Measurements from ENCODE around the gene SHC3.

The SHC3 gene

DNA sequence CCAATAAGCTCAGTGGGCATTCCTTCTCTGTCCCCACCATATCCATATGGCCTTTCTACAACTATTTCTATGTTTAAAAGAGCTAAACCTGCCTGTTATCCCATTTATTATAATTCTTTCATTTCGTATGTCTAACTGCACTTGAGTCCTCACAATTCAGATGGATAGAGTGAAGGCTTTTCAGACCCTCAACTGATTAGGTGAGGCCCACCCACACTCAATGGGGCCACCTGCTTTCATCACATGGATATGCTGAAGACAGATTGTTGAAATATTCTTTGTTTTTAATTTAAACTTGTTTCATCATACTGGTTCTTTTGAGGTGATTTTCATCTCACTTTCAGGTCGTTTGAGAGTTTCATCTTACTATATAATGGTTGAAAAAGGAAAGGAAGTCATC lies 193.0 kb downstream of the SHC3 start:
- no peak for DNase-seq (ENCODE audit: low spot score)

DNA sequence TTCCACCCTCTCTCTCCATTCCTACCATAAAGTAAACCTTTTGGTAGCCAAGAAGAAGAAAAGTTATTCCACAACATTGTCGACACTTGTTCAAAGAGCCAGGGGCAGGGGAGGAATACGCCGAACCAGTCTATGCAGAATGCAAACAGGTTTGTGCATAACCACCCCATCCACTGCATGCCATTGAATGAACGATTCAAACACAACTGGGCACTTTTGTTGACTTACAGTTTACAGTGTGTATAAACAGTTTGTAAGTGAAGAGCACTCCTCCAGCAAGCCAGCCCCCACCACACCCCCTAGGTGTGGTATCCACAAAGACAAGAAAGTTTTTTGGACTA lies 194.1 kb downstream of the SHC3 start:
- no peak for DNase-seq (ENCODE audit: low spot score)

DNA sequence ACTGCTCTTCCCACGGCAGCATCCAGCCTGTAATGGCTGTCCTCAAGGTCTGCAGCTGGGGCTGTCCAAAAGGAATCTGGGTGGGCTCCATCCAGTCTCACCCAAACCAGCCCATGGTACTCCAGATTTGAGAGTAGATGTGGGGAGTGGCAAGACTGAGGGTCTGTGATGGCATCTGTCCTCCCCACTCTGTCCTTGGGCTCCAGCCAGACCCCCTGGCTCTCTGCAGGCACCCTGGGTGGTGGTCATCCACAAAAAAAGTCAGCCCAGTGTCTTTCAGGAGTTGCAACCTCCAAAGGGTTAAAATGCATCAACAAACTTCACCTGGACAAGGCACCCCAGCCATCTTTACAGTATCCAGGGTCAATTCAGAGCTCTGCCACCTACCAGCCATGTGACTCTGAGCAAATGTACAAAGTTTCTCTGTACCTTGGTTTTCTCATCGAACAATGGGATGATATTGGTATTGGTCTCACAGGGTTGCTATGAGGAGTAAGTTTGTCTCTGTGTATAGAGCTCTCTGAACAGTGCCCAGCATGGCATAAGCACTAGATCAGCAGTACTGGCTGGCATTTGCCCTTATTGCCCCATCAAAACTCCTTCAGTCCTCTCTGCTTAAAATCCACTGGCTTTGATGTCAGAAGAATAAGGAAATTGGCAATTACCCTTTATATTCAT lies 194.6 kb downstream of the SHC3 start:
- no peak for DNase-seq (ENCODE audit: low spot score)

DNA sequence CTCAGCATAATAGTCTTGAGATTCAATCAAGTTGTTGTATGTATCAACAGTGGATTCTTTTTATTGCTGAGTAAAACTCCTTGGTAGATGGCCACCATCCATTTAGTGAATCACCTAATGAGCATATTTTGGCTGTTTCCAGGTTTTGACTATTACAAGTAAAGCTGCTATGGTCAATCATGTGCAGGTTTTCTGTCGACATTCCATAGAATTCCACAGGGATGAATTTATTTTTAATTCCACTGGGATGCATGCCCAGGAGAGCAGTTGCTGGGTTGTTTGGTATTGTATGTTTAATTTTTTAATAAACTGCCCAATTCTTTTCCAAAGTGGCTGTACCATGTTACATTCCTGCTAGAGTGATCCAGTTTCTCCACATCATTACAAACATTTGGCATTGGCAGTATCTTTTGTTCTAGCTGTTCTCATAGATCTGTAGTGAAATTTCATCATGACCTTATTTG lies 197.8 kb downstream of the SHC3 start:
- peak; percentile 54 for DNase-seq (ENCODE audit: low spot score)

DNA sequence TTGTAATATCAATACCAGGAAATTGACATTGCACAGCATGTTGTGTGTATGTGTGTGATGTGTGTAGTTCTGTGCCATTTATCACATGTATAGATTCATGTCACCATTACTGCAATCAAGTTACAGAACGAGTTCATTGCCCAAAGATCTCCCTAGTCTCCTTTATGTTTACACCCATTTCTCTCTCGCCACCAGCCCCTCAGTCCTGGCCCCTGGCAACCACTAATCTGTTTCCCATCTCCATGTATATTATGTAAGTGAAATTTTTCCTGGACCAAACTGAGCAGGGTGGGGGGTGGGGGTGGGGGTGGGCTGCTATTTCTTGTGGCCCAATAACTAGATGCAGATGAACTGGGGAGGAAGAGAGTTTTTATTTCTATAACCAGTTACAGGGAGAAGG lies 198.8 kb downstream of the SHC3 start:
- DNase-seq (ENCODE audit: low spot score) = no peak

DNA sequence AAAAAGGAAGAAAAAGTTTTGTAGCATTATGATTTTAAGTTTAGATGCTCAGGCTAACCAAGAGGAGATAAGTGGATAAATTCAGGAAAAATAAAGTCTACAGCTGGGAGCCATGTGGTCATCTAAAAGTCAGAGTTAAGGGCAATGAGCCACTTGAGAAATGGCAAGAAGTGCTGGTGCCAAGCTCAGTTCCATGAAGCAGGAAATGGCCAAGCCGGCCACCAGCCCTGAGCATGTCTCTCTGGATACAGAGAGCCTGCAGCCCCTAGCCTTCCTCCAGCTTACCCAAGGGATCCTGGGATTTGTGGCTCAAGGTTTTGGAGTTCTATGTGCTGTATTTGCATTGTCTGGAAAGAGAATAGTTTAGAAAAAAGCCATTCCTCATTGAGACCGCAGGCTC lies 199.6 kb downstream of the SHC3 start:
- DNase-seq (ENCODE audit: low spot score) = no peak

DNA sequence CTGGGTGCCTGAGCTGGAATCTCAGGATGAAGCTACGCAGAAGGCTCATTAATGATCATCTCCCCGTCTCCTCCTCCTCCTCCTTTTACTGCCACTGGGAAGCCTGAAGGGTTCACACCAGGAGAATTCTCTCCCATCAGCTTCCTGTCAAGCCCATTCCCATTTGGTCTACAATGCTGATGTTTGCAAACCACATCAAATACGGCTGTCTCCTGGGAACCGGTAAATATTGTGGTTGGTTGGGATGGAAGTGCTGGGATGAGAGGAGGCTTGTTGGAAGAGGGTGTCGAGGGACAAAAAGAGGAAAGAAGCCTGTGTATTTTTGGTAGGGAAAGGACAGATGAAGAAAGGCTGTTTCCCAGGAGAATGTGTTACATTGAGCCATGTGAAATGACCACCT lies 200.6 kb downstream of the SHC3 start:
- no peak for DNase-seq (ENCODE audit: low spot score)

DNA sequence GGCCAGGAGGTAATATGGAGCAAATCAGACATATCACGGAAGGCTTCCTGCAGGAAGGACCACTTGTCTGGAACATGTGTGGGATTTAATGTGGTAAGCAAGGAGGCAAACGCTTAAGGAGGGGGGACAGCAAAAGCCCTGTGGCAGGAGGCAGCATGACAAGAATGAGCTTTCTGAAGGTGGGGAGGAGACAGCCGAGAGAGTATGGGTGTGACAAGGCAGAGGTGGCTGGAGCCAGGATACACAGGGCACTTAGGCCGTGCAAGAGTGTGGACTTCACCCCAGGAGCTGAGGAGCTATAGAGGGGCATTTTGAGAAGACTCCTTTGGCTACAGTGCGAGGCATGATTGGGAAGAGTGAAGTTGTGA lies 201.7 kb downstream of the SHC3 start:
- no peak for DNase-seq (ENCODE audit: low spot score)

DNA sequence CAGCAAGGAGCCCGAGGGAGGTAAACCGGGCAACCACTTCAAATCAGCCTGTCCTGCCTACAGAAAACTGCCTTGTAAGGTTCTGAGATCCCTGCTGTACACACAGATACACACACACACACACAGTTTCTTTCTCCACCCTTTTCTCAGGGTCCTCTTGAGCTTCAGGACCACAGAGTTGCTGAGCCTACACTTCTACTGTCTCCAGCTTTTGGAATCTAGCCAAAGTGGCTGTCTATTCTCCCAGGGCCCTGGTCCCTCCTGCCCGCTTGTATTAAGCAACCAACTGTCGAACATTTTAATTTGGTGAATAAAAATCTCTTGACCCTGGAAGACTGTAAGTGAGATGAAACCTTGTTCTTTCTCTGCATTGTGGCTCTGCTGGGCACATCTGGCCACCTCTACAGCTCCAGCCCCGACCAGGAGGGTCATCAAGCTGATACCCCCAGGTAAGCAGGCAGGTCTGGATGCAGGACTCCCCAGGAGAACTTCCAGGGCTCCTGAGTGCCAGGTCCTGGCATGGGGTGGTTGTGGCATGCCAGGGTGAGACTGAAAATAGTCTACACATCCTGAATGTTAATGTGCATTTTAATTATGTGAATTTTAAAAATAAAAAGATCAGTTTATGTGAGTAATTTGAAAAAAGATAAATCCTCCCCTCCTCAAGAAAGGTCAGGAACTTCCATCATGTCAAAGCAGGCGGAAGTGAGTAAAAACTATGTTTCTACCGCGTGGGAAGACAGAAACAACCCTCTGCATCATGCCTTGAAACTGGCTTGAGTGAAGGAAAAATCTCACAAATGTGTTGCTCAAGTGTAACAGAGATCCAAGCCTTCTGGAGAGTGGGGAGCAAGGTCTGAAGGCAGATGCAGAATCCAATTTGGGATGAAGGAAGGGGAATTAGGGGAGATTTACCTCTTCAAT lies 202.4 kb downstream of the SHC3 start:
- DNase-seq (ENCODE audit: low spot score) = no peak

DNA sequence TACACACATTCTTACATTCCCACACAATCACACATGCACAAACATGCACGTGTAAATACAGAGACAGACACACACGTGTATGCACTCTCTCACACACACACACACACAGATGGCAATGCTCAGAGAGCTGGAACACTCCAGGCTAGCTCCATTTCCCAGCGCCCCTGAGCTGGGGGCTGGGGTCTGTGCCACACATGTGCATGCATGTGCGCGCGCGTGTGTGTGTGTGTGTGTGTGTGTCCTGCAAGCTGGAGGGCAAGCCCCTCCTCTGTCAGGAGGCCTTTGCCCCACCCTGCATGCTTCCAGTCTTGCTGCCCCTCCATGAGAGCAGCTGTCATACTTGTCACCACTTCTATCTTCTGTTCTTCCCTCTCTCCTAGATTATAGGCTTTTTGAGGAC lies 204.0 kb downstream of the SHC3 start:
- no peak for DNase-seq (ENCODE audit: low spot score)

DNA sequence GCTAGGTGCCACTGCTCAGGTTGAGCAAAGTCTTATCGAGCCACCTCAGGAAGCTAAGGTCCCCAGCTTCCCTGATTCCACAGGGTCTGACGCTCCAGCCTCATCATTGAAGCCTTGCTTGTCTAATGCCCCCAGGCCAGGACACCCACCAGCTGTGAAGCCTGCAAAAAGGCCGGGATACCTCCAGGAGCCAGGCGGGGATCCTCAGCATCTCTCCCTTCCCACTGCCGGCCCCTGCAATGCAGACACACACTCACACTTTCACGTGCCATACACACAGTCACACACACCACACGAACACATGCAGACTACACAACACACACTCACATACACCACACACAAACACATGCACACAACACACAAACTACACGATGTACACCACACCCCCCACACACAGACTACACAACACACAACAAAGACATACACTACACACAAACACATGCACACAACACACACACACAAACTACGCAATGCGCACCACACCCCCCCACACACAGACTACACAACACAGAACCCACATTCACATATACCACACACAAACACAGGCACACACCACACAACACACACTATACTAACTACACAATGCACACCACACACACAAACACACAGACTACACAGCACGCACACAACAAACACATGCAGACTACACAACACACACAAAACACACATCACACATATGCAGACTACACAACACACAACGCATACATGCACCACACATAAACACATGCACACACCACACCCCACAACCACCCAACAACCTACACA lies 205.2 kb downstream of the SHC3 start:
- DNase-seq (ENCODE audit: low spot score) = no peak

DNA sequence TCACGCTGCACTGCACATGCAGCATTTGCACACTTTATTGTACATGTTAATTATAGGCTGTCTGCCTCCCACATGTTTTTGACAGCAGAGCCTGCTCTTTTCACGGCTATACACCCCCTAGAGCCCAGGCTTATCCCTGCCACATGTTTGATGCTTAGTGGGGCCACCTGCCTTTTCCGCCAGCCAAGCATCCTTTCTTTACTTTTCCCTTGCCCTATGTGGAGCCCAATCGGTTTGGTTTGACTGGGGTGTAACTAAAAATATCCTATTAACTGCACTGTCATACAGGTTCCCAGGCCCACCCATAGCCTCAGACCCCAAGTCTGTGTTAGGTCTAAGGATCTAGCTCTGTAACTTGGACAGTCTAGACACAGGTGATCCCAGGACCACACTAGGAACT lies 206.2 kb downstream of the SHC3 start:
- DNase-seq (ENCODE audit: low spot score) = no peak

DNA sequence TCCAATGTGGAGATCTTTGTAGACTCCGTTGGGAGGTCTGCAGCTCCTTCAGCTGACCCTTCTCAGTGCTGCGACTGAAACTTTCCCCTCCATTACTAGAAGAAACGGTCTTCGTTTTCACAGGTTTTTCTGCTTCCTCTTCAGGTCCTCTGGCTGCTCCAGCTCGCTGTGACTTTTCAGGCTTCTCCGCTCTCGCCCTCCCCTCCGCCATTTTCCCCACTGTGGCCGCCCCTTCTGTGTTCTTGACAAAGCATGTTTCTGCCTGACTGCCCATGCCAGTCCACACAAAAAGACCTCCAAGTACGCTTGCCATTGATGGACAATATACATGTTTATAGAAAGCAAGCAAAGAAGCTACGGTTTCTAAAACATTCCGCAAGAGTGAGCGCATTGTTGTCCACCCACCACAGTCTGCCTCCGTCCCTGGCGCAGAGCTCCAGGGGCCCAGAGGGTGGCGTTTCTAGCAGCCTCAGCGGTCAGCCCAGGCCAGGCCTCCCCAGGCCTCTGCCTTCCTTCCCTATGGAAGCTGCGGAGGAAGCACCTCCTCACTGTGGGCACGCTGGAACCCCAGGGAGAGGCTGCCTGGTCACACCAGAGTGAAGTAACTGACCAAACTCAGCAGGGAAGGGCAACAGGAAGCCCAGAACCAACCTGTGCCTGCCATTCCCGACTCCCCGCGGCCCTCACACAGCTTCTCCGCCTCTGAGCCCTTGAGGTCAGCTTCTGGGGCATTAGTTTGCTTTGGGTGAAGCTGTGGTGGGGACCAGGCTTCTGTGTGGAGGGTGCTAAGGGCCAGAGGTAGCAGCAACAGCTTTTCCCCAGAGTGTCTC lies 207.3 kb downstream of the SHC3 start:
- DNase-seq (ENCODE audit: low spot score) = no peak

DNA sequence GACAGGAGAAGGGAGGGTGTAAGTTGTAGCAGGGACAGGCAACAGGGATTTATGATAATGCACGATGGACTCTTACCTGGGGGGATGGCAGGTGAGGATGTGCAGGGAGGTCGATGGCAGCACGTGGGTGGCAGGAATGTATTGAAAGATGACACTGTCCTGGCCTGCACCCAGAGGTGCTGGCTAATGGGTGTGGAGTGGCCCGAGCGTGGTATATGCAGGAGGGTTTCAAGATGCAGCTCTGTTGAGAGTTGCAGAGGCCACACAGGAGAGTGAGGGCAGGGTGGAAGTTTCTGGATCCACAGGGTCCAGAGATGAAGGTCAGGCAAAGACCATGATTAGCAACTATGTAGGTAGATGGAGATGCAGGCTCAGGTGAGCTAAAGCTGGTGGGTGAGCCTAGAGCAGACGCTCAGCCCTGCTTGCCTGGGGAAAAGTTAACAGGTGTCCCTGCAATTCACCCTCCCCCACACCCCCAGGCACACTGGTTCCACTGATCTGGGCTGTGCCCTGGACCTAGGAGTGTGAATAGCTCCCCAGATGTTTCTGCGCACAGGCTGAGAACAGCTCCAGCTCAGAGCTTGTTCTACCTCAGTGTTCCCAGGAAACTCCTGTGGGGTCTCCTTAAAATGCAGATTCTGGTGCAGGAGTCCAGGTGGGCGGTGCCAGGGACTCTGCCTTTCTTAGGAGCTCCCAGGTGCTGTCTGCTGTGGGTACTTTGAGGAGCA lies 208.8 kb downstream of the SHC3 start:
- DNase-seq (ENCODE audit: low spot score) = no peak

DNA sequence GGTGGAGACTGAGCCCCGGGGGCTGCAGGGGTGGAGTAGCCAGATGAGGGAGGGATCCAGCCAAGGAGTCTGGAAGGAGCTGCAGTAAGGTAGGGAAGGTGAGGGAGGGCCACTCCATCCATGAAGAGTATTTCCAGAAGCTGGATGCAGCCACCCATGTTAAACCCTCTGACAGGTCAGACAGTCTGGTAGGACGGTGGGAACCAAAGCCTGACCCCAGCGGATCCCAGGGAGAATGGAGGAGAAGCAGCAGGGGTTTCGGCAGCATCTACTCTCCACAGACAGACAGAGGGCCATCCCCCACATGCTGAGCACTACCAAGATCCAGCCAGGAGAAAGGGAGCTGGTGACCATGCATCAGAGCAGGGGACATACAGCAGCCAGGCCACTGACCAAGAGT lies 209.8 kb downstream of the SHC3 start:
- DNase-seq (ENCODE audit: low spot score) = no peak

DNA sequence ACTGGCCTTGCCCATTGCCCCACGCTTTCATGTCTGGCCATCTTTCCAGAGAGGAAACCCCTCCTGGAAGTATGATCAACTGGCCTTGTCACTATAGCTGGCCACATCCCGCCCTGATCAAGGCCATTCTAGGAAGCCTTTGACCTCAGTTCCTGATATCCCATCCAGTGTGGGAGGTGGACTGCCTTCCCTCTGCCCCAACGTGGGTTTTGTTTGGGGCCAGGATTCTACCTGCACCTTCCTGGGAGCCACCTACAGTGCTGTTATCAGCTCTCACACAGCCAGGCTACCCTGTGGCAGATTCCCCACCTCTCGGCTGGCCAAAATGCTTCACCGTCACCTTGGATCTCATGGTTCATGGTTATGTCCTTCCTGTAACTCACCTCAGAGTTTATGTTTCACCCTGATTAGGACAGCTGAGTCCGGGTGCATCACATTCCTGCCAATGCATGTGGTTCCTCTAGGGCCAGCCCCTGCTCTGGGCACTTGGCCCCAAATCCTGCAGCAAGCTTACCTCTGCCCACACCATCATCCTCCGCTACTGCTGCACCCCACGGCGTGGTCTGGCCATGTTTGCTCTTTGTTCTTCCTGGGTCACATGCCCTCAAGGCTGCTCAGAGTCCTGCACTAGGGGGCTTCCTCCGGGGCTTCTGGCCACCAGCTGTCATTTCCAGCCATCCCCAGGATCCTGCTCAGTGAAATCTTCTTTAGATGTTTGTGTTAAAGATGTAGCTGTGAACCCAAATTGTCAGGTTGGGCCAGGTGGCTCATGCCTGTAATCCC lies 211.5 kb downstream of the SHC3 start:
- DNase-seq (ENCODE audit: low spot score) = no peak

DNA sequence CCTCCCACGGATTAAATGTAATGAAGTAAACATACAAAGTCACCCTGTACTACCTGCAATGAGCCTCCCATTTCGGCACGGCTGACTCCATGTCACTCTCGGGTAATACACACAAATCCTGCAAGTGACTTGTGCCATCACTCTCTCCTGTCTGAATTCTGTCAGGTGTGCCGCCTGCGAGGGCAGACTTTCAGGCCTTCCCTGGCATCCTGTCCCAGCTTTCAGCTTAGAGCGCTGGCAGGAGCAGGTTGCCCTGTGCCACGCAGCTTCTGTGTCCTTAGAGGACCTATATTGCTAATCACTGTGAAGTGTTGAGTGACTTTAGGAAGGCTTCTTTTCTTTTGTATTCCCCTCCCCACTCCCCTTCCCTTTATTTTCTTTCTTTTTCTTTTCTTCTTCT lies 213.1 kb downstream of the SHC3 start:
- DNase-seq (ENCODE audit: low spot score) = no peak

DNA sequence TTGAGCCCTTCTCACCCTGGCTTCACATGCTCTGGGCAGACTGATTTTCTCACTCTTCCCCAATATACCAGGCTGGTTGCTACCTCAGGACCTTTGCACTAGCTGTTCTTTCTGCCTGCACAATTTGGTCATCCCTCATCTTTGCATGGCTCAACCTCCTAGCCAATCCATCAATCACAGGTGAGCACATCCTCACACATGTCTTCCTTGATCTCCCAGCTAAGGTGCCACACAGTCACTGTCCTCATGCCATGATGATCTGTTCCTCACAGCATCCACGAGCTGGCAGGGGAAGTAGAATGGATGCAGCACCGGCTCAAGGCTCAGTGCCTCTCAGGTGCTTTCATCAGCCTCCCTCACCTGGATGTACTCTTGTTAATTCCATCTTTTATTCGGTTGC lies 218.0 kb downstream of the SHC3 start:
- DNase-seq (ENCODE audit: low spot score) = no peak

DNA sequence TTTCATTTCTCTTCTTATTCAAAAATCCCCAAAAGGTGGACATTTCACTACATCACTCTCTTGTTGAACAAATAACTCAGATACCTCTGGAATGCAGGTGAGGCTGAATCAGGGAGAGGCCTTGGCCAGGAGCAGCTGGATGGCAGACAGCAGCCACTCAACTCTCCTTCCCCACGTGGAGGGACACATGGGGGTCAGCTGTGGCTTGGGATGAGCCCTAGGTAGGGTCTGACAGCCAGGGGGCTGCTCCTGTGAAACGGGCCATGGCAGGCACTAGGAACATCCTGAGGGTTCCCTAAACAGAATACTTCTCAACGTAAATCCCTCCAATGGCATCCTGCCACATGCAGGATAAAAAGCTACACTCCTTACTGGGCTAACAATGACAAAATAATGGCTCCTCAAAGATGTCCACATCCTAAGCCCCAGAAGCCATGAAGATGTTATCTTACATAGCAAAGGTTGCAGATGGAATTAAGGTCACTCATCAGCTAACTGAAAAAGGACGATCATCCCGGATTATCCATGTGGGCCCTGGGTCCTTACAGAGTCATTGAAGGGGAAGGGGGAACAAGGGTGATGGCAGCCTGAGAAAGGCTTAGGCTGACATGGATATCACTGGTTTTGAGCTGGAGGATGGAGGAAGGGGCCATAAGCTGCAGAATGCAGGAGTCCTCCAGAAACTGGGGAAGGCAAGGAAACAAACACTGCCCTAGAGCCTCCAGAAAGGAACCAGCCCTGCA lies 218.7 kb downstream of the SHC3 start:
- no peak for DNase-seq (ENCODE audit: low spot score)

DNA sequence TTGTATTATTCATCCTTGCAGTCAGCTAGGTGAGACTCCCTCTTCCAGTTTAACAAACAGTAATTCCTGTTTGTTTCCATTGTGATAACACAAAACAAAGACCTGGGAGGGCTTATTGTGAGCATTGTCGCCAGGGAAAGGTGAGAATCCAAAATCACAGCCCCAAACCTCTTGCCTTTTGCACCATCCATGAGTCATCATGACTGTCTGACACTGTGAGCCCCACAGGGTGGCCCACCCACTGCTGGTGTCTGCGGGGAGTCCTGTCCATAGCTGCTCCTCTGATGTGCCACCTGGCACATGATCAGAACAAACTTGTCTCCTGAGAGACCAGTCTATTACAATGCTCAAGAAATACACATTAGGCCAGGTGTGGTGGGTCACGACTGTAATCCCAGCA lies 221.1 kb downstream of the SHC3 start:
- DNase-seq (ENCODE audit: low spot score) = no peak
